ENCODE measurements around the gene NAA20.

NAA20 gene

DNA sequence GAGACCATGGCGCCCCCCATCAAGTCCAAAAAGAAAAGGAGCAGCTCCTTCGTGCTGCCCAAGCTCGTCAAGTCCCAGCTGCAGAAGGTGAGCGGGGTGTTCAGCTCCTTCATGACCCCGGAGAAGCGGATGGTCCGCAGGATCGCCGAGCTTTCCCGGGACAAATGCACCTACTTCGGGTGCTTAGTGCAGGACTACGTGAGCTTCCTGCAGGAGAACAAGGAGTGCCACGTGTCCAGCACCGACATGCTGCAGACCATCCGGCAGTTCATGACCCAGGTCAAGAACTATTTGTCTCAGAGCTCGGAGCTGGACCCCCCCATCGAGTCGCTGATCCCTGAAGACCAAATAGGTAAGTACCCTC is 41.7 kb upstream of the NAA20 start:
- H3K36me3 ChIP-seq = peaks cover 4 to 13% (median 11%) of the 10 kb centered on the region in 3 donors
- no peak for TF ChIP-seq CTCF (IDR thresholded peaks at IDR 0.05)
- no peaks in the 10 kb centered on the region for H3K27me3 ChIP-seq
- intact Hi-C loops (cut with DNase I; ENCODE audit: low total_unique reads) = no loop called here
- peak overlapping the region; percentile 85 to 87 for H3K27ac ChIP-seq
- H3K4me3 ChIP-seq = peak overlapping the region; percentile 66 to 68
- no peaks in the 10 kb centered on the region for H3K9me3 ChIP-seq
- DNase-seq = no peak
- H3K4me1 ChIP-seq = peaks cover 0 to 73% (median 47%) of the 10 kb centered on the region in 4 donors

- TF ChIP-seq CTCF (IDR thresholded peaks at IDR 0.05) = no peak
- peak overlapping the region; percentile 66 to 68 for H3K4me3 ChIP-seq
- intact Hi-C loops (cut with DNase I; ENCODE audit: low total_unique reads) = no loop called here
- H3K27me3 ChIP-seq = no peaks in the 10 kb centered on the region
- no peak for DNase-seq
- peaks cover 0 to 78% (median 52%) of the 10 kb centered on the region in 4 donors for H3K4me1 ChIP-seq
- H3K36me3 ChIP-seq = peaks cover 2 to 9% (median 9%) of the 10 kb centered on the region in 3 donors
- H3K27ac ChIP-seq = peak overlapping the region; percentile 85 to 87
- no peaks in the 10 kb centered on the region for H3K9me3 ChIP-seq
Measured at GRCh38 chr20:19975901-19976300, 41.3 kb upstream of the NAA20 start.

GRCh38 chr20:19976595-19977372 is 40.4 kb upstream of the NAA20 start:
- intact Hi-C loops (cut with DNase I; ENCODE audit: low total_unique reads) = no loop called here
- Histone ChIP-seq H3K27ac (peak overlapping the region; percentile 85 to 87), H3K36me3 (peaks cover 0 to 3% (median 2%) of the 10 kb centered on the region in 3 donors), H3K27me3 (no peaks in the 10 kb centered on the region), H3K4me1 (peaks cover 0 to 86% (median 59%) of the 10 kb centered on the region in 4 donors), H3K4me3 (peak overlapping the region; percentile 66 to 68), H3K9me3 (no peaks in the 10 kb centered on the region)
- TF ChIP-seq CTCF (IDR thresholded peaks at IDR 0.05) = no peak
- peak; percentile 59 to 87 for DNase-seq

GRCh38 chr20:19977373-19977770 is 39.8 kb upstream of the NAA20 start:
- H3K4me1 ChIP-seq = peaks cover 0 to 90% (median 63%) of the 10 kb centered on the region in 4 donors
- no peaks in the 10 kb centered on the region for H3K9me3 ChIP-seq
- no peak for DNase-seq
- TF ChIP-seq CTCF (IDR thresholded peaks at IDR 0.05) = no peak
- H3K27me3 ChIP-seq = no peaks in the 10 kb centered on the region
- H3K27ac ChIP-seq = peak overlapping the region; percentile 85 to 87
- intact Hi-C loops (cut with DNase I; ENCODE audit: low total_unique reads) = no loop called here
- peak overlapping the region; percentile 66 to 68 for H3K4me3 ChIP-seq
- no peaks in the 10 kb centered on the region for H3K36me3 ChIP-seq

GRCh38 chr20:19978511-19979210 is 38.5 kb upstream of the NAA20 start:
- Histone ChIP-seq H3K9me3 (no peaks in the 10 kb centered on the region), H3K27me3 (no peaks in the 10 kb centered on the region), H3K4me3 (no peak overlapping the region), H3K4me1 (peaks cover 0 to 87% (median 61%) of the 10 kb centered on the region in 4 donors), H3K36me3 (no peaks in the 10 kb centered on the region), H3K27ac (peak overlapping the region; percentile 85 to 87)
- no peak for TF ChIP-seq CTCF (IDR thresholded peaks at IDR 0.05)
- DNase-seq = no peak
- intact Hi-C loops (cut with DNase I; ENCODE audit: low total_unique reads) = no loop called here

Data from tibial artery (tissue), 4 donors.